ENCODE measurements around the gene USP34.

DNA sequence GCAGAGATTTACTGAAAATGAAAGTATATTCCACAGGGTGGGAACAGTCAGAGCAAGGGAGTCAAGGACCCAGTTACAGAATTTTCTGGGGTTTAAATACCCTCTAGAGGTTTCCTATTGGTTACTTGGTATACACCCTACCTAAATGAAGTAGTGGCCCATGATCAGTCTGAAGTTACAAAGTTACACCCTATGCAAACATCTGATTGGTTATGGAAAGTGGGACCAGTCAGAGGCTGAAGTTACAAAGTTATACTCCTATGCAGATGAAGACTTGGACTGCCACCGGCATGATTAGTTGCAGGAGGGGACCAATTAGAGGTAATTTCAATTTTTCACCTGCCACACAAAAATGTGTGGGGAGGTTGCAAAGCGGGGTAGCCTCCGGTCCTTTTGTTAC is 56.2 kb downstream of the USP34 start:
- no peak for TF ChIP-seq CTCF (conservative IDR thresholded peaks at IDR 0.05 in 1 of 2, IDR thresholded peaks at IDR 0.05 in 1 of 2; ENCODE audit: low read depth in 1 of 2, low read length in 2 of 2)
- no peak for TF ChIP-seq EZH2 (IDR thresholded peaks at IDR 0.05; ENCODE audit: low read length, missing control alignments)
